Upper lobe of left lung (tissue), 6 donors: ENCODE data around the gene ATP2A2. TPM values are rescaled to one million over a fixed set of nuclear protein-coding genes. Genes with fewer than 3 reads are reported as not detected.

Experiments used
- ATAC-seq, 2 donors: fragments of 200-7000 bp; cut with Tn5 transposase; one replicate each; pipeline ENCODE4 v1.9.1; 2022; ENCODE audit warnings: mild to moderate bottlenecking in 2 of 2, moderate library complexity in 2 of 2; ENCODE audit not compliant: low FRiP score in 2 of 2
- DNase-seq, 2 donors: peaks; one replicate each; pipeline ENCODE4 v3.0.0-alpha.2; 2019 to 2020
- H3K27ac ChIP-seq, 4 donors: fragments of 200-600 bp; sonication (generic); one replicate each; pipeline ENCODE4 v1.5.1; 2016 to 2019
- H3K27me3 ChIP-seq, 4 donors: fragments of 200-600 bp; sonication (generic); one replicate each; pipeline ENCODE4 v1.5.1; 2017 to 2019
- H3K36me3 ChIP-seq, 4 donors: fragments of 200-600 bp; sonication (generic); one replicate each; pipeline ENCODE4 v1.5.1; 2016 to 2019
- H3K4me1 ChIP-seq, 4 donors: fragments of 200-600 bp; sonication (generic); one replicate each; pipeline ENCODE4 v1.5.1; 2018 to 2019
- H3K4me3 ChIP-seq, 4 donors: fragments of 200-600 bp; sonication (generic); one replicate each; pipeline ENCODE4 v1.5.1; 2017 to 2019; ENCODE audit warnings: mild to moderate bottlenecking in 2 of 4, moderate library complexity in 1 of 4
- H3K9me3 ChIP-seq, 4 donors: fragments of 200-600 bp; sonication (generic); one replicate each; pipeline ENCODE4 v1.5.1; 2018 to 2019
- EP300 ChIP-seq, 4 donors: sonication (generic); formaldehyde crosslinking; IDR thresholded peaks; one replicate each; pipeline ENCODE4 v1.5.1; 2017; ENCODE audit warnings: antibody characterized with exemption in 4 of 4, control low read depth in 2 of 4
- POLR2A ChIP-seq, 4 donors: fragments of 450-650 bp; IDR thresholded peaks; one replicate each; pipeline ENCODE4 v1.5.1; 2016 to 2017; ENCODE audit warnings: antibody characterized with exemption in 4 of 4, mild to moderate bottlenecking in 2 of 4
- POLR2AphosphoS5 ChIP-seq, 2 donors: sonication (generic); formaldehyde crosslinking; IDR thresholded peaks; one replicate each; pipeline ENCODE4 v1.5.1; 2017; ENCODE audit warnings: antibody characterized with exemption in 2 of 2
- WGBS, 2 donors: methylation state at CpG; one replicate each; pipeline ENCODE4 v1.1.5; 2017 to 2018; 5-methylcytosine and 5-hydroxymethylcytosine counted together
- total RNA-seq, 6 donors: library from RNA; depleted of rRNA in 4 of 6; stranded (reverse); fragments of >200 nt in 4 of 6; gene quantifications; one replicate each; pipeline versions ENCODE4 v1.1.0 to v1.2.1, GENCODE V29; 2016 to 2021
- TF ChIP-seq, protein P1 (sequence below), 6 experiments: fragments of 450-650 bp in 4 of 6; fragments of 200-600 bp in 2 of 6; sonication (generic) in 2 of 6; IDR thresholded peaks; one replicate each; pipeline ENCODE4 v1.5.1; 2016 to 2019; ENCODE audit warnings: antibody characterized with exemption in 6 of 6
- donor health status: DM: no; HTN: no; CAD: no; lungs with moderate emphysema.
- donor health status: DM: no; HTN: yes; CAD: no; lungs with severe emphysema.

ATP2A2 gene
- total RNA-seq, 6 donors from 2014 or later = 91.7 to 166 (median 142) TPM

DNA sequence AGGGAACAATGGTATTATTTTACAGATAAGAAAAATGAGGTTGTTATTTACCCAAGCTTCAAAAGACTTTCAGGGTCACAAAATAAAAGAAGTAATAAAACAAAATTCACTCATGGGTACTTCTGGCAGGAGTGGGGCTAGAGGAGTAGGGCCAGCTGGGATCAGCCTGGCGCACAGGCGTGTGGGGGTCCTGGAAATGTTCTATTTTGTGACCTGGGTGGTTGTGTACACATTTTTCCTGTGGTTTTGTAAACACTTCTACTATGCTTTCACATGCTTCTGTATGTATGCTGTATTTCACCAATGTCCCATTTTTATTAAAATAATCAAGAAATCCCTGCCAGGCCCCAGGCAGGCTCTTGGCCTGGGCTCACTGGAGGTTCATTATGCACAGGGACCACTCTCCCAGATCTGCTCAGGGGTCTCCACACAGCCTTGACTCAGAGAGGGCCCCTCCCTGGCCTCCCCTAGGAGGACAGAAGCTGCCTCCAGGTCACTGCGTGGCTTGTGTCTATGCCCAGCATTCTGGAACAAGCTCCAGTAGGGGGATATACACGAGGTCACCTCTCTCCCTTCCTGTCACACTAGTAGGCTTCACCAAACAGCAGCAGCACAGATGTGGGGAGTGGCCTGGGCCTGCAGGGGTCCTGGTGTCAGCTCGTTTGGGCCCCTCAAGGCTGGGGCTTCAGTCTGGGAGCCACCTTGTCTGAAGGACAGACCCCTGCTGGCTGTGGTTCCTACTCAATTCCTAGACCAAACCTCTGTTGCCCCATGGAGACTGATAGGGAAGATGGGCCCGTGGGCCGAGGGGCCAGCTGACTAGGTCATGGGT is 84.7 kb downstream of the ATP2A2 start:
- ATAC-seq (peak in 1 of 2 donors; percentile 5), DNase-seq (no peak)
- H3K27ac ChIP-seq = peak overlapping the region in 1 of 4 donors; percentile 26
- H3K27me3 ChIP-seq = no peaks in the 10 kb centered on the region
- H3K9me3 ChIP-seq = no peaks in the 10 kb centered on the region
- H3K4me3 ChIP-seq = no peak overlapping the region
- TF ChIP-seq POLR2AphosphoS5 (IDR thresholded peaks at IDR 0.05) = no peak
- no peak for TF ChIP-seq EP300 (IDR thresholded peaks at IDR 0.05)
- no peak for TF ChIP-seq POLR2A (IDR thresholded peaks at IDR 0.05)
- TF ChIP-seq, protein P1, sequence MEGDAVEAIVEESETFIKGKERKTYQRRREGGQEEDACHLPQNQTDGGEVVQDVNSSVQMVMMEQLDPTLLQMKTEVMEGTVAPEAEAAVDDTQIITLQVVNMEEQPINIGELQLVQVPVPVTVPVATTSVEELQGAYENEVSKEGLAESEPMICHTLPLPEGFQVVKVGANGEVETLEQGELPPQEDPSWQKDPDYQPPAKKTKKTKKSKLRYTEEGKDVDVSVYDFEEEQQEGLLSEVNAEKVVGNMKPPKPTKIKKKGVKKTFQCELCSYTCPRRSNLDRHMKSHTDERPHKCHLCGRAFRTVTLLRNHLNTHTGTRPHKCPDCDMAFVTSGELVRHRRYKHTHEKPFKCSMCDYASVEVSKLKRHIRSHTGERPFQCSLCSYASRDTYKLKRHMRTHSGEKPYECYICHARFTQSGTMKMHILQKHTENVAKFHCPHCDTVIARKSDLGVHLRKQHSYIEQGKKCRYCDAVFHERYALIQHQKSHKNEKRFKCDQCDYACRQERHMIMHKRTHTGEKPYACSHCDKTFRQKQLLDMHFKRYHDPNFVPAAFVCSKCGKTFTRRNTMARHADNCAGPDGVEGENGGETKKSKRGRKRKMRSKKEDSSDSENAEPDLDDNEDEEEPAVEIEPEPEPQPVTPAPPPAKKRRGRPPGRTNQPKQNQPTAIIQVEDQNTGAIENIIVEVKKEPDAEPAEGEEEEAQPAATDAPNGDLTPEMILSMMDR (IDR thresholded peaks at IDR 0.05) = no peak
- 57 to 61% methylated on average over 6 to 7 of the region's 7 CpGs for WGBS, 2 donors
- peaks cover 0 to 8% (median 0%) of the 10 kb centered on the region in 4 donors for H3K36me3 ChIP-seq
- H3K4me1 ChIP-seq = peaks cover 0 to 6% (median 4%) of the 10 kb centered on the region in 4 donors

DNA sequence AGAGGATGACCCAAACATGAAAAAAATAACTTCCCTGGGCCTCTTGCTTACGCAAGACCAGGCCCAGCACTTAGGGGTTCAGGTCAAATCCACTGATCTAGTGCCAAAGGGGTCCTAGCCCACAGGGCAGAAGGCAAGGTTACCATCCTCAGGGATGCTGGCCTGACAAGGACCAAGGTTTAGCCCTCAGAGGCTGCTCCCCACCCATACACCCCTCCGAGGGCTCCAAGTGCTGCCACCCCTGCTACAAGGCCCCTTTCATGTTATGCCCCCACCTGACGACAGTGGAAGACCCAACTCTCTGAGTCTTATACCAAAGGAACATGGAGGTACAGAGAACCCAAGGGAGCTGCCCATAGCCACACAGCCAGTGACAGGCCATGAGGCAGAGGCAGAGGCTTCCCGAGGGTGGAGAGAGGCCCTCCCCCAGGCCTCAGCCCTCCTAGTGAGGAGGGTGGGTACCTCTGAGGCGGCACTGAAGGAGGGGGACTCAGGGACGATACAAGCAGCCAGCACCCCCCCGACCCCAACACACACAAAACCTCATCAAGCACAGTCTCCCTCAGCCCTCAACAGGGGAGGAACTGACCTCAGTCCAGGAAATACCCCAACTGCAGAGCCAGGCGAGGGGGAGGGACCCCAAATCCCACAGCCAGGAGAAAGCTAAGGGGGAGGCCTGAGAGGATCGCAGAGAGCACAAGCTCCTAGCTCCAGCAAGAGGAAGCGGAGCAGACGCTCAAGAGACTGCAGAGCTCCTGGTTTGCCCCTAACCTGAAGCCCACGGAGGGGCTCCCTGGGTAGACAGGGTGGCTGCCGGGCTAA is 85.5 kb downstream of the ATP2A2 start:
- H3K27ac ChIP-seq = peak overlapping the region in 3 of 4 donors; percentile 13 to 42 (median 26)
- TF ChIP-seq POLR2AphosphoS5 (IDR thresholded peaks at IDR 0.05) (no peak), POLR2A (IDR thresholded peaks at IDR 0.05) (no peak), EP300 (IDR thresholded peaks at IDR 0.05) (no peak)
- TF ChIP-seq, protein P1 (IDR thresholded peaks at IDR 0.05) = no peak
- no peak for DNase-seq
- H3K9me3 ChIP-seq = no peaks in the 10 kb centered on the region
- H3K36me3 ChIP-seq = peaks cover 0 to 15% (median 4%) of the 10 kb centered on the region in 4 donors
- peaks cover 5 to 14% (median 11%) of the 10 kb centered on the region in 4 donors for H3K4me1 ChIP-seq
- WGBS, 2 donors = 64 to 70% methylated on average over 7 to 13 of the region's 13 CpGs
- peak in 1 of 2 donors; percentile 21 for ATAC-seq
- H3K4me3 ChIP-seq = no peak overlapping the region
- H3K27me3 ChIP-seq = no peaks in the 10 kb centered on the region

DNA sequence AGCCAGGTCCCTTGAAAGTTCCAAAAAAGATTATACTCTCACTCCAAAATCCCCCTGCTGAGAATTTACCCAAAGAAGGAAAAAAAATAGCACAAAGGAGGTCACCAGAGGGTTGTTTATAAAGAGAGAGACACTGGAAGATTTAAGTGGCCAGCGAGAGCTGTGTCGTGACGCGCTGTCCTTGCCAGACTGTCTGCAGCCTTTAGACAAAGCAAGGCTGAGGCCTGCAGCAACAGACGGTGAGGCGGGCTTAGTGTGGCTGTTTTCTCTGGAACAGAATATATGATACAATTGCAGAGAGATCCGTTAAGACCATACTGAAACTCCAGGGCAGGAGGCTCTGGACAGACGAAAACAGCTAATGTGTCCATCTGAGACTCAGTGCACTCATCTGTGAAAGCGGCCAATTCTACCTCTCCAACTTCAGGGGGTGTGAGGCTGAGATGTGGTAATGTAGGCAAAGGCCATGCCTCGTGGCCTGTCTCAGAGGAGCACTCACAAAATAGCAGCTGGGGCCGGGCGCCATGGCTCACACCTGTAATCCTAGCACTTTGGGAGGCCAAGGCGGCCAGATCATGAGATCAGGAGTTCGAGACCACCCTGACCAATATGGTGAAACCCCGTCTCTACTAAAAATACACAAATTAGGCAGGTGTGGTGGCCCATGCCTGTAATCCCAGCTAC is 86.3 kb downstream of the ATP2A2 start:
- 71 to 84% methylated on average over 14 of the region's 15 CpGs for WGBS, 2 donors
- Histone ChIP-seq H3K27ac (peak overlapping the region in 3 of 4 donors; percentile 3 to 42 (median 26)), H3K27me3 (no peaks in the 10 kb centered on the region), H3K4me3 (no peak overlapping the region), H3K4me1 (peaks cover 7 to 18% (median 12%) of the 10 kb centered on the region in 4 donors), H3K9me3 (no peaks in the 10 kb centered on the region), H3K36me3 (peaks cover 0 to 23% (median 12%) of the 10 kb centered on the region in 4 donors)
- ATAC-seq = no peak
- TF ChIP-seq EP300 (IDR thresholded peaks at IDR 0.05) = no peak
- TF ChIP-seq POLR2AphosphoS5 (IDR thresholded peaks at IDR 0.05) = no peak
- no peak for TF ChIP-seq POLR2A (IDR thresholded peaks at IDR 0.05)
- TF ChIP-seq, protein P1 (IDR thresholded peaks at IDR 0.05) = no peak
- DNase-seq = no peak

DNA sequence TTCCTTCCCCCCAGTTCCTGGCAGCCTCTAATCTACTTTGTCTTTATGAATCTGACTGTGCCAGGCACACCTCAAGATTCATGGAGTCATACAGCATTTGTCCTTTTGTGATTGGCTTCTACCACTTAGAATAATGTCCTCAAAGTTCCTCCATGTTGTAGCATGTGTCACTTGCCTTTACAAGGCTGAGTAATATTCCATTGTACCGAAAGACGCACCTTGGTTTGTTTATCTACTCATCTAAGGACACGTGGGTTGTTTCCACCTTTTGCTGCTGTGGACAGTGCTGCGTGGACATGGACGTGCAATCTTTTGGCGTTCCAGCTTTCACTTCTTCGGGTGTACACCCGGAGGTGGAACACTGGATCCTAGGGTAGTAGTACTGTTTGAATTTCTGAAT is 88.9 kb downstream of the ATP2A2 start:
- DNase-seq (no peak), ATAC-seq (no peak)
- Histone ChIP-seq H3K4me3 (no peak overlapping the region), H3K36me3 (peaks cover 0 to 49% (median 33%) of the 10 kb centered on the region in 4 donors), H3K27me3 (no peaks in the 10 kb centered on the region), H3K9me3 (no peaks in the 10 kb centered on the region), H3K27ac (no peak overlapping the region), H3K4me1 (peaks cover 9 to 24% (median 13%) of the 10 kb centered on the region in 4 donors)
- WGBS, 2 donors = 98% methylated on average over 8 of the region's 8 CpGs
- TF ChIP-seq, protein P1 (IDR thresholded peaks at IDR 0.05) = no peak
- TF ChIP-seq POLR2A (IDR thresholded peaks at IDR 0.05) (no peak), EP300 (IDR thresholded peaks at IDR 0.05) (no peak), POLR2AphosphoS5 (IDR thresholded peaks at IDR 0.05) (no peak)
